ENCODE results near the gene LRRK1.

DNA sequence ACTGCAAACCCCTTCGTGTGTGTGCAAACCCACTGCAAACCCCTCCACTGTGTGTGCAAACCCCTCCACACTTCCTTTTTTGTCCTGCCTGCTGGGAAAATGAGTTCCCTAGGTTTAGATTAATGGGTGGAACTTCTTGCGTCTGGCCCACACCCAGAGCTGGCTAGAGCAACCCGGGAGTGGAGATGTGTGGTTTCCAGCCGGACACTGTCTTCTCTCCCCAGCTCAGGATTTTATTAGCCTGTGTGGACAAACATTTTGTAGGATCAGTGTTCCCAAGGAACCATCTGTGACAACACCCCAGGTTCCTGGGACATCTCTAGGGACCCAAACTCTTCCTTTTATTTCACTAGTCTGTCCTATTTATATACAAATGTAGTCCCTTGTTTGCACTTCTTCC lies 9.6 kb upstream of the LRRK1 start:
- TF ChIP-seq, protein P1, sequence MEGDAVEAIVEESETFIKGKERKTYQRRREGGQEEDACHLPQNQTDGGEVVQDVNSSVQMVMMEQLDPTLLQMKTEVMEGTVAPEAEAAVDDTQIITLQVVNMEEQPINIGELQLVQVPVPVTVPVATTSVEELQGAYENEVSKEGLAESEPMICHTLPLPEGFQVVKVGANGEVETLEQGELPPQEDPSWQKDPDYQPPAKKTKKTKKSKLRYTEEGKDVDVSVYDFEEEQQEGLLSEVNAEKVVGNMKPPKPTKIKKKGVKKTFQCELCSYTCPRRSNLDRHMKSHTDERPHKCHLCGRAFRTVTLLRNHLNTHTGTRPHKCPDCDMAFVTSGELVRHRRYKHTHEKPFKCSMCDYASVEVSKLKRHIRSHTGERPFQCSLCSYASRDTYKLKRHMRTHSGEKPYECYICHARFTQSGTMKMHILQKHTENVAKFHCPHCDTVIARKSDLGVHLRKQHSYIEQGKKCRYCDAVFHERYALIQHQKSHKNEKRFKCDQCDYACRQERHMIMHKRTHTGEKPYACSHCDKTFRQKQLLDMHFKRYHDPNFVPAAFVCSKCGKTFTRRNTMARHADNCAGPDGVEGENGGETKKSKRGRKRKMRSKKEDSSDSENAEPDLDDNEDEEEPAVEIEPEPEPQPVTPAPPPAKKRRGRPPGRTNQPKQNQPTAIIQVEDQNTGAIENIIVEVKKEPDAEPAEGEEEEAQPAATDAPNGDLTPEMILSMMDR (IDR thresholded peaks at IDR 0.05), result no peak
- TF ChIP-seq POLR2A (IDR thresholded peaks at IDR 0.05), result no peak

All from ovary (tissue), 3 donors.